Putamen (tissue), 1 donor: ENCODE results near the gene ELMO1.

Source experiments
- DNase-seq: peaks from one replicate; pipeline ENCODE4 v3.0.0-alpha.2; 2016; ENCODE audit warnings: low spot score

Gene ELMO1

GRCh38 chr7:37448636-37449361 is at the start of gene ELMO1:
TSS of gene ELMO1 (minus strand) at chr7:37448864. CDS start at chr7:37342690, 106,174 bp downstream.
- peak; percentile 85 for DNase-seq

DNA sequence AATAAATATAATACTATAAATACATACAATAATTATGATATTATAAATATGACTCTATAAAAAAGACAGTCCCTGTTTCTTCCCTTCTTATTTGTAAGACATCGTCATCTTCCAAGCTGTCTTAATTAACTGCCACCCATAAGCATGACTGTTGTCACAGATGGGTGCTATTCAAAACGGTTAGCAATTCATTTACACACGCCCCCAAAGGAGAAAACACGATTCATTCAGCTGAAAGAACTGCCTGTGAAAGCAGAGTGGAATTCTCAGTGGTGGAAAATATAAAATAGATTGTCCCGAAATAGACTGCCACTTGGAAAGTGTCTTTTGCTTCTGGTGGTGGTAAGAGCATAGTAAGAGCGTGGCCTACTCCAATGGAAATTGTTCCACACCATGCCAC is 48.9 kb upstream of the ELMO1 start:
- no peak for DNase-seq

DNA sequence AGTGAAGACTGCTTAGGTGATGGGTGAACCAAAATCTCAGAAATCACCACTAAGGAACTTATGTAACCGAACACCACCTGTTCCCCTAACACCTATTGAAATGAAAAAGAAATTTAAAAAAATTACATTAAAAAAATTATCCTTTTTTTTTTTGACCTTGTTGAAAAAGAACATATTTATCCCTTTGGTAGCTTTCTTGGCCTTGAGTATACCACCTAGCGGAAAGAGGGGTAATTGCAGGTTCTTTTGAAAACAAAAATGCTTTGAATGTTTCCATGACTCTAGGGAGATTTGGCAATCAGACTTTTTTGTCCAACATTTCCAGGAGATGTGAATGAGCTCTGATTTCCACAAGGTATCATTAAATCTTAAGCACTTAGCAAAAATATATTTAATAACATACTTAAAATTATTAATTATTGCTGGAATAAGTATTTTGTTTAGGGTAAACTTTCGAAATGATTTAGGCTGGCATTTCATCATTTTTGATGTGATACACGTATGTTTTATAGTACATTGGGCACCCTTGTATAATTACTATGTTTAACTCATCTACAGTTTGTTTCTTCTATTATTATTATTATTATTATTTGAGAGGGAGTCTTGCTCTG is 47.0 kb upstream of the ELMO1 start:
- DNase-seq = no peak

DNA sequence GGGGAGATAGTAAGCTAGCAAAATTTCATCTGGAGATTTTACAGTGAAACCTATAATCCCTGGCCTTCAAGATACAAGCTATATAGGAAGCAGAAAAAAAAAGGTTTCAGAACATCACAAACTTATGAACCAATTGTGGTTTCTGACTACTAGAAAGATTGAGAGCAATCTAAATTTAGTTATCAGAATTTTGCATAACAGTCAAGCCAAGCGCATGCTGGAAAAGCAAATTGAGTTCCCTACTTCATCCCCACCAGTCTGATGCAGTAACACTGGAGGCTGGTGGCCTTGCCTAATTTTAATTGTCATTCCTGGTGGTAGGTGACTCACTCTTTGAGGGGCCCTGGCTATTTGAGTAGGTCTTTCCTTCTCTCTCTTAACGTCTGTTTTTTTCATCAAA is 46.3 kb upstream of the ELMO1 start:
- no peak for DNase-seq

- DNase-seq = no peak
Measured at GRCh38 chr7:37493810-37494209, 45.1 kb upstream of the ELMO1 start.

DNA sequence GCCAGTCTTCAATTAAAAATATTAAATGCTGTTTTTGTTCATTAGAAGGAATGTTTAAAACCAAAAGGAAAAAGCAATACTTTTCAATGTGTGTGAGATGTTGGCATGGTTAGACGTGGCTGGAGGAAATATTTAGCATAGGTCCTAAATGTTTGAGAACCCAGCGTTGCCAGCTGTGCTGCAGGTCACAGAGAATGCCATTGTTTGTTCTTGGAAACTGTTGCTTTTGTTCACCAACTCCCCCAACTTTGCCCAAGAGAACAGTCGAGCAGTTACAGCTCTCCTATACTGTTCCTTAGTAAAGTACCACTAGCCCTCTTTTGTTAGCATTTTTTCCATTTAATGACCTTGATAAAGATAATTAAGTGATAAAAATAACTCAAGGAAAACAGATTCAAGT is 44.5 kb upstream of the ELMO1 start:
- peak; percentile 87 for DNase-seq

DNA sequence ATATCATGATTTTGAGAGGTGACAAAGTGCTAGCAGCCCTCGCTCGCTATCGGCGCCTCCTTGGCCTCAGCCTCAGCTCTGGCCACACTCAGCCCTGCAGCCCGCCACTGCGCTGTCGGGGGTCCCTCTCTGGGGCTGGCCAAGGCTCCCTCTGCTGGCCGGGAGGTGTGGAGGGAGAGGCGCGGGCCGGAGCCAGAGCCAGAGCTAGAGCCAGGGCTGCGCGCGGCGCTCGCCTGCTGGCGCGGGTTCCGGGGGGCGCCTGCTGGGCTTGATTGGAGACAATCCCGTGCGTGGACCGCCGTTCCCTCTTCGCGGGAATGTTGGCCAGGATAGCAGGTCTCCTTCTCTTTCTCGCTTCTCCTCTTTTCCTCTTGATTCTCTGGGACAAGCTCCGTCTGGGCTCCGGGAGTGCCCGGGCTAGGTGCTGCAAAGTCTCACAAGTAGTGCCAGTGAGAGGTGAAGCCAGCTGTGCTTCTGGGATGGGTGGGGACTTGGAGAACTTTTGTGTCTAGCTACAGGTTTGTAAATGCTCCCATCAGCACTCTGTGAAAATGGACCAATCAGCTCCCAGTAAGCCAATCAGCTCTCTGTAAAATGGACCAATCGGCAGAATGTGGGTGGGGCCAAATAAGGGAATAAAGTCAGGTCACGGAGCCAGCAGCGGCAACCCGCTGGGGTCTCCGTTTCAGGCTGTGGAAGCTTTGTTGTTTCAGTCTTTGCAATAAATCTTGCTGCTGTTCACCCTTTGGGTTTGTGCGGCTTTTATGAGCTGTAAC is 43.4 kb upstream of the ELMO1 start:
- DNase-seq = no peak

DNA sequence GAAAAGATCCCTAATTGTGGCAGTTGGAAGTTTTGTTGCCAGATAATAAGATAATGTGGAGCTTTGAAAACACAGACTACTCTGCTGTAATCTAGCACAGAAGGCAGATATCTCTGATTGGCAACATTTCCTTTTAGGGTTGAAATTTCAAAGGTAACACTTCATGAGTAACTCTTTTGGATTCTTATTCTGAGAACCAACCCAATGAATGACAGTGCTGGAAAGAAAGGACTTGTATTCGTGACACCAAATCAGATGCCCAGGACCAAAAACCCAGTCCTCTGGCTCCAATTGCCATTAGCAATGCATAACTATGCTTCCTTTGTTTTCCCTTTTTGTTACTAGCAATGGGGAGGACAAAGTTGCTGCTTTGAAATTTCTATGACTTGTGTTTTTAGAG is 41.0 kb upstream of the ELMO1 start:
- DNase-seq = peak; percentile 60

DNA sequence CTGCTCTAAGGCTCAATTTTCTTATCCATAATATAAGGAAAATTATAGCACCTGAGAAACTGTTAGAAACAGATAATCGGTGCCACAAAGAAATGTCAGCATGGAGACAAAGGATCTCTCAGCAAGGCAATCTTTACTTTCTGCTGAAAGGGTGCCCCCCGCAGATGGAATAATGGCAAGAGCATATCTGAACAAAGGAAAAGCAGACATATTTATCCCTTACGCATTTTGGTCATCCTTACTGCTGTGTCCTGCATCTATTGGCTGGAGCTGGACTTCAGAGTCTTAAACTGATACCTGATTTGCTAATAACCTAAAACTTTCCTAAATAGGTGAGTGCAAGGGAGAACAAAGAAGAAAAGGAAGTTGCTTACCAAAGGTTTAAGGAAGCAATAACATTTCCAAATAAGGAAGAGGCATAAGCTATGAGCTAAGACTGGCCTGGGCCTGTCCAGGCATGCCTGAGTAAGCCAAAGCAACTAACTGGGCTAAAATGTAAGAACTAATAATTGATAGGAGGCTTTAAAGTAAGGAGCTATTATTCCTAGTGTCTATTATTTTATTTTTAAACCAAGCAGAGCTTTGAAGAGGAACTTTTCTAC is 39.6 kb upstream of the ELMO1 start:
- DNase-seq = no peak

- no peak for DNase-seq
Measured at GRCh38 chr7:37484426-37485073, 35.9 kb upstream of the ELMO1 start.

DNA sequence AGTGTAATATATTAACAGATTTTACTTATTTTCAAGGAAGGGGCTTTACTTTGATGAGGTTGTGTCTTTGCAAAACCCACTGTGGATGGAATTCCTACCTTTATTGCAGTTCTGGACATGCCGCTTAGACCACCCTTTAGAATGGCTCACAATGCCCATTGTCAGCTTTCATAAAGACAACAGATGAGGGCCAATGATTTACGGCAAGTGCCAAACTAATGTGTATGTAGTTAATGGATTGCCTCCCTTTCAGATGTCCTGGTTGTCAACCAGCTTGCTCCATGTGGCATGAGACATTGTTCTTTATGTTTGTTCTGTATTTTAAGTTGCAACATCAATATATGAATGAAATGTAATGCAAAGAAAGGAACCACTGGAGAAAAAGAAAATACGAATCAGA is 35.0 kb upstream of the ELMO1 start:
- DNase-seq = no peak

DNA sequence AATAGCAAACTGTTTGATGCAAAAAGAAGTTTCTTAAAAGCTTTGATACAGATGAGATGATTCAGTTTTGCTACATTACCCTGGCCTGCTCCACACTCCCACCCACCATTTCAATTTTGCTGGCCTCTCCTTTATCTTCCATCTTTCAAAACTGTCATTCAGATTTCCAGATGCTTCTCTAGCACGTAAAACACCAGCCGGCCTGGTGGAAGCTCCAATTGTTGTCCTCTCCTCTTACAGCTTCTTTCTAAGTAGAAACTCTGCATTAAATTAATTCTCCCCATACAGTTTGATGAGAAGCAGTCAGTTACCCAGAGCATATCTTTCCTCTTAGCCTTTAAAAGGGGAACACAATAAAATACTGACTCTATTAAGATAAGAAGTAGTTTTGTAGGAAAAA is 34.3 kb upstream of the ELMO1 start:
- DNase-seq = no peak

DNA sequence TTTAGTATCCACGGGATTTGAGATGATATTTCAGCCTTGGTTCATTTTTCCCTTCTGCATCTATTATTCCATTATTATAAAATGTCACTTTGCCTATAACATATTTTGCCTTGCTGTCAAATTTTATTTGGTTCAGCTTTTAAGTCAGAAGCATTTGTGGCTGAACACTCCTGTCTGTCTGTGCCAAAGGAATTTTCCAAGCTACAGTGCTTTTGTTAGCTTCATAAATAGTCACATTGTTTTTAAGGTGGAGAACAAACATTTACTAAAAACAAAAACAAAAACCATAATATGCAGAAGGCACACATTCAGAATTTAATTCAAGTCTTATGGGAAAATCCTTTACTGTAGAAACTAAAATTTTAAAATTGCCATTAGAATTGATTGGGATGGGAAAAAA is 33.8 kb upstream of the ELMO1 start:
- peak; percentile 67 for DNase-seq

DNA sequence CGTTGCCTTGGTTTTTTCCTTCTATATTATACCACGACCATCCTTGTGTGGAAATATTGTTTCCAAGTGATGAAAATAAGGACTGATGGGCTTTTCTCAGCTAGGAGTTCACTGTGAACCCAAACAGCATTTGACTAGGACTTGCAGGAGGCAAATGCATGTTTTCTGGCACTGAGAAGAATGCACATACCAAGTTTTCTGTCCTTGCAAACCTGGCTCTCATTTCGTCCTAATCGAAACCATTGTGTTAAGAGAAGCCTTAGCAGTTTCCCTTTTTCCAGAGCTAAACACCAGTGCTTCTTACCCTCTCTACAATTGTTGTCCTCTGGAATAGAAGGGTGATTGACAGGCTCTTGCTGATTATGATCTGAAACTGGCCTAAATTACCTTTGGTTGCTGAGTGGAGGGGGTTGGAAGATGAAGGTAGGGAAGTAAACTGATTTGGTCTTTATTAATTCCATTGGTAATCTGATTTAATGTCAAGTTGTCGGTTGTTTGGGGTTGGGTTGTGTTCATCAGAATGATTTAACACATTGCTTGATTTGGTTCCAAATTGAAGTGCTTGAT is 33.1 kb upstream of the ELMO1 start:
- DNase-seq = no peak

DNA sequence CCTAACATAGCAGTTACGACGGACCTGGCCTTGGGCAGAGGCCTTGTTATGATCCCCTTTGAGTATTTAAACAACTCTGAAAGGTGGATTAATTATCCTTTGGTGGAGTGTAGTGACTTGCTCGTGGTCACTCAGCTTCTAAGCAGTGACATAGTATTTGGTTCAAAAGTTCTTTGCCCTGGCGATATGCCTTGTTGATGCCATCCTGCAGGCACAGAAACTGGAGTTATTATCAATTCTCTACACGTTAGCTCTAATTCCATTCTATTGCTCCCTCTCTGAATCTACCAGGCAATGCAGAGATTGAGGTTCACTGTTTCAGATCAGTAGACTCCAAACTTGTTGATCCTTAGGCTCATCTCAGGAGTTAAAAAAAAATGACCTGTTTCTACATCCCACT is 32.5 kb upstream of the ELMO1 start:
- DNase-seq = no peak

GRCh38 chr7:37480041-37481031 is 31.7 kb upstream of the ELMO1 start:
- no peak for DNase-seq

GRCh38 chr7:37476881-37477450 is 28.3 kb upstream of the ELMO1 start:
- no peak for DNase-seq

- no peak for DNase-seq
Measured at GRCh38 chr7:37476428-37476827, 27.8 kb upstream of the ELMO1 start.

DNA sequence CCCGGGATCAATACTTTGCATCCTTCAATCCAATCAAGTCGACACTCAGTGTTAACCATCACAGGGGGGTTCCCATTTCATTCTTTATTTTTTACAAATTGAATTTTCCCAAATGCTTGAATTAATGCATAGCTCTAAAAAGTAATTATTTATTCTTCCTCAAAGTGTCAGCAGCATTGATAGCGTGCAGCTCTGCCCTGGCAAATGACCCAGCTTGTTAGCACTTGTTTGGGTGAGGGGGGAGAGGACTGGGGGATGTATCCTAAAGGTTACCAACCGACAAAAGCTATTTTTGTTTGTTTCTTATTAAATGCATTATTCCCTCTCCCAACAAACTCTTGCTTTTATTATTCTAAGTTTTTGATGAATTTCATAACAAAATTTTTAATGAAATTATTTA is 27.0 kb upstream of the ELMO1 start:
- DNase-seq = no peak

DNA sequence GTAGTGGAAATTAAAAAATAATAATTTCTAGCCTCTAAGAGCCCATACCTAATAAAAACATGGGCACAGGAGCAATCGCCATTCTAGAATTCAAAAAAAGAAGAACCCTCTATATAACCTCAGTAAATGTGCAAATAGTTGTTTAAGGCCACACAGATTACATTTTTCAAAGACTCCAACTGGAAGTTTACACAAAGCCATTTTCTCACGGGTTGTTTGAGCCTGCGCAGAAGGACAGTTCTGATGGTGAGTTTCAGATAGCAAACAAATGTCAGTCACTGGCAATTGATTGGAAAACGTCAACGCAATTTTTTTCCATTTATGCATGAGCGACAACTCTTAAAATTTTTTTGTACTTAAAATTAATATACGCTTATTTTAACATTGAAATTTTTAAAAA is 23.0 kb upstream of the ELMO1 start:
- DNase-seq = no peak
